T follicular helper cell (primary cell): ENCODE measurements around the gene C14orf119.
A peak's percentile ranks its signal among the peaks of the same experiment; 100 is the strongest.

Source experiments
- DNase-seq: peaks from one replicate; pipeline ENCODE4 v3.0.0-alpha.2; 2020; ENCODE audit warnings: low read depth
- total RNA-seq, 2 experiments: gene quantifications; one replicate each; lab custom pipeline; 2026; lab: John Stamatoyannopoulos, UW

The C14orf119 gene, protein sequence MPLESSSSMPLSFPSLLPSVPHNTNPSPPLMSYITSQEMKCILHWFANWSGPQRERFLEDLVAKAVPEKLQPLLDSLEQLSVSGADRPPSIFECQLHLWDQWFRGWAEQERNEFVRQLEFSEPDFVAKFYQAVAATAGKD
- total RNA-seq: 38.1 to 59.0 reads per million in 2 experiments

DNA sequence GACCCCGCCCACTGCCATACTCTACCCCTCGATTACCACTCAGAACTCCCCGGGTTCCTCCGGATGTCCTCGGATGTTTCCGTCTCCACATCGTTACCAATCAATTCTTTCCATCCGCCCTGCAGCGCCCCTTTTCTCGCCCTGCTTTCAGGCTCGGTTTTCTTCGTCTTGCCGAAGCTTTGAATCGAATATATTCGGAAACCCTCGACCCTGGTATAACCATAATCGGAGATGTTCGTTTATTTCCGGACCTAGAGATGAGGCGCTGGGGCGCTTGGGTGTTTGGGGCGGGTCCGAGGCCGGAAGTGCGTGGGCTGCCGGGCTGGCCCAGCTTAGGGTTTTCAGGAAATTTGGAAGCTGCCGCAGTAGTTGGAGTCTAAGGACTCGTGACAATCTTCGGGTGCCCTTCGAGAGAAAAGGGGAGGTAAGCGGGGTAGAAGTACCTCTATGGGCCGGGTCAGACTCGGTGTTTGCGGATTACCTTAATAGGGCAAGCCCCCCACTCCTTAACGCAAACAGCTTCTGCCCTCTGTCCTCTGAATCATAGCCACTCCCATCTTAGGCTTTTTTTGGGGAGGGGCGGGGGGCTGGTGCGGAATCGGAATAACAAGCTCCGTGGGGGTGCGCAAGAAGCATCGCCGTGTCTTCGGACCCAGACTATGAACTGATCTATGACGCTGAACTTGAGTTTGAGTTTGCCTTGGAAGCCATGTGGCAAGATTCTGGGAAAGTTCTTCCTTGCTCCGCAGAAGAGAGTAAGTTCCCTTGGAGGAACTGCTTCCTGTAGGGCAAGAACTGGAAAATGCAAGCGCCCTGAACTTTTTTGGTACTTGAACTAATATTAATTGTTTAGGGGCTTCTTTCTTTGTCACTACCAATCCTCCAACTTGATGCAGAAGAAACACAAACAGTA, at the start of gene C14orf119:
Gene C14orf119 (plus strand): TSS at position 310 of the 913 bp plus-strand sequence. CDS start 2,154 bp downstream, outside the sequence.
- DNase-seq: peak; percentile 99

DNA sequence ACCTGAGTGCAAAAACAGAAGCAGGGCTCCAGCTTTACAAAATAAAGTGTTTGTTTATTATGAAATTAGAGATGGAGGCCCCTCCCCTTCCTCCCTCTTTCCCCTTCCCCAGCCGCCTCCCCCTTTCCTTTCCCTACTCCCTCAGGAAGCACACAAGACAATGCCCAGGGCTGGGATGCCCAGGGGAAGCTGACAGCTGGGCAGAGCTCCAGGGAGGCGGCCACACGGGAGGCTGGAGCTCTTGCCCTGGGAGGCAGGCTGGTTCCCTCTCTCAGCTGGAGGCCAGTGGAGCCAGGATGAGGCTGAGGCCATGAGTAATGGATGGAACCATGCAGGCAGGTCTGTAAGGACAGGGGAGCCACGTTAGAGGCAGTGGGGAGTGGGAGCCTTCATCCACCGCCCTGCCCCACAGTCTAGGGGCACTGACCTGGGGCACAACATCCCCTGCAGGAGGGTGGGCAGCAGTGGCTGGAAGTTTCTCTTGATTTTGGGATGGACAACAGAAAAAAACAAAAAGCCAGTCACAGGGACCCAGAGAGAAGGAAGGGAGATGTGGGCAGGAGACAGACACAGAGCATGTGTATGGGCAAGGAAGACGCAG, 48.2 kb upstream of the C14orf119 start:
- no peak for DNase-seq

DNA sequence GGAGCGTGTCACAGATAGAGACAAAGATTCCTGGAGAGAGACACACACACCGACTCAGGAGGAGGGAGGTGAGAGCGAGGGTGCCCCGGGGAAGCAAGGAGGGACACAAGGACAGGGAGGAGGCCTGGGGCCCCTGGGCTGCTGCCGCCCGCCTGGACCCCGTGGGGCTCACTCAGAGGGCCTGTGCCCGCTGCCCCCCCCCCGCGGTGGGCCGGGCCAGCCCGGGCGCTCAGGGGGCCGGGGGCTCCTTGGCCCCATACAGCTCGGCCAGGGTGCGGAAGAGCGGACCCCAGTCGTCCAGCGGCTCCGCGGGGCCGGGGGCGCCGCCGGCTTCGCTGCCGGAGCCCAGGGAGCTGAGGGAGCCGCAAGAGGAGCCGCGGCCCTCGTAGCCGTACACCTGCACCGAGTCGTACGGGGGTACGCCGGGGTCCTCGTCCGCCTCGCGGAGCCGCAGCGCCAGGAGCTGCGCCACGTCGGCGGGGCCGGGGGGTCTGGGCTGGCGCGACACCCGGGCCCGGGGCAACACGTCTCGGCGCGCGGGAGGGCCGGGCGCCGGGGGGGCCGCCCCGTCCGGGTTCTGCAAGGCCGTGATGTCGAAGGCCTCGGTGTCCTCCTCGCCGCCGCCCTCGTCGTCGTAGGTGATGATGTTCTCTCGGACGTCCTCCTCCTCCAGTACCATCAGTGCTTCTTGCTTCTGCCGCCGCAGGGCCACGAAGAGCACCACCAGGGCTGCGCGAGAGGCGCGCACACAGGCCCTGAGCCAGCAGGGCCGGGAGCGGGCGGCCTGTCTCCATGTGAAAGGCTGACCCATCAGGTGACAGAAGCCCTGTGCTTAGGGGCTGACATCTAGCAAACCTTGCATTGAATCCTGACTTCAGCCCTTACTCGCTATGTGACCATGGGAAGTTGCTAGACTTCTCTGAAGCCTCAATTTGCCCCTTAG, 47.3 kb upstream of the C14orf119 start:
- no peak for DNase-seq

DNA sequence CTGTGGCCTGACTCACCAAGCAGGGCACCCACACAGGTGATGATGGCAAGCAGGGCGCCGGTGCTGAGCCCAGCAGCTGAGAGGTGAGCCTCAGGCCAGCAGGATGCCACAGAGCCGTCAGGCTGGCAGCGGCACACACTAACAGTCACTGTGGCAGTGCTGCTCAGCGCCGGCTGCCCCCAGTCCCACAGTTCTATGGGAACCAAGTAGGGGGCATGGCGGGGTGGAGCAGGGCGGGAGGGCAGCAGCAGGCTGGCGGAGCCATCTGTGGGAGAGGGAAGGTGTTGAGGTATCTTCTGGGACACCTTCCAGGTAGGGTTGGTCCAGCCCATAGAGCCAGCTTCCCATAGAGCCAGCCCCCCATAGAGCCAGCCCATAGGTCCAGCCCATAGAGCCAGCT, 46.3 kb upstream of the C14orf119 start:
- no peak for DNase-seq

DNA sequence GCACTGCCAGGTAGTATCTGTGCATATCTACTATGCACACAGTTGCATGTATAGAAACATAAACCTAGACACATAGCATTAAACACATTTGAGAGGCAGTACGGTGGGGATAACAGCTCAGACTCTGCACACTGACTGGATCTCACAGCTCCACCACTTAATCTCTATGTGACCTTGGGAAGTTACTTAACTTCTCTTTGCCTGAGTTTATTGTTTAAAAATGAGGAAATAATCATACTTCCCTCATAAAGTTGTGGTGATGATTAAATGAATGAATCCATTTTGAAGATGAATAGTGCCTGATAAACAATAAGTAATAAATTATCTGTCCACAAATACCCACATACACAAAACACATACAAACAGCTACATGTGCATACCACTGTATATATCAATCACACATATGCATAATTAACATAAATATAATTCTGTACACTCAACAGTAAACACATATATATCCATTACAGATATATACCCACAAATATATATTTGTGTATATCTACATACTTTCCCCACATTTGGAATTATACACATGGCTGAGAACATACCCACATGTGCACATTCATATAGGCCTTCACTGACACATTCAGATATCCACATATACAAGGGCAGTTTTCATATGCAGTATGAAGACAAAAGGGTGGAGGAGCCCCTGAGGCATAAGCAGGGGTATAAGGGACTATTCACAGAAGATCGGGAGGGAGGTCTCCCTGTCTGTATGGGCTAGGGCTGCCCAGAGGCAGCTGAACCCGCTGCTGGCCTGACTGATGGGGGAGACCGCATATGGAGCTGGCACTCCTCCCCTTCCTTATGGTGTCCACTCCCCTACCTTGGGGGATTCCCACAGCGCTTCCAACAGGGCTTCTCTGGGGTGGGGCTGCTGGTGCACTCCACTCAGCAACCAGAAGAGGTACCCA, 43.9 kb upstream of the C14orf119 start:
- no peak for DNase-seq

DNA sequence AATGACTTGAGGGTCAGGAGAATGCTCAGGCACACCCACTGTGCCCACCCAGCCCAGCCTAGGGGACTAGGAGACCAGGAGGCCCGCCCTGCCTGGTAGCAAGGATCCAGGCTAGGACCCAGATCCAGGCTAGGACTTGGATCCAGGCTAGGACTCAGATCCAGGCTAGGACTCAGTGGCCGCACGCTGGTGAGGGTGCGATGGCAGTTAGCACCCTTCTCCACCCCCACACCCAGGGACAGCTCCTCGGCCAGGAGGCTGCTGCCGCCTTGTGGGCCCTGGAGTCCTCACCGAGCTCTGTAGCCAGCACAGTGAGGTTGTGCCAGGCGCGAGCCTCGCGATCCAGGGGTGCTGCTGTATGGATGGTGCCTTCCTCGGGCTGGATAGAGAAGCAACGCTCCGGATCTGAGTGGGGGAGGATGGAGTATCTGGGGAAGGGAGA, 43.1 kb upstream of the C14orf119 start:
- no peak for DNase-seq

DNA sequence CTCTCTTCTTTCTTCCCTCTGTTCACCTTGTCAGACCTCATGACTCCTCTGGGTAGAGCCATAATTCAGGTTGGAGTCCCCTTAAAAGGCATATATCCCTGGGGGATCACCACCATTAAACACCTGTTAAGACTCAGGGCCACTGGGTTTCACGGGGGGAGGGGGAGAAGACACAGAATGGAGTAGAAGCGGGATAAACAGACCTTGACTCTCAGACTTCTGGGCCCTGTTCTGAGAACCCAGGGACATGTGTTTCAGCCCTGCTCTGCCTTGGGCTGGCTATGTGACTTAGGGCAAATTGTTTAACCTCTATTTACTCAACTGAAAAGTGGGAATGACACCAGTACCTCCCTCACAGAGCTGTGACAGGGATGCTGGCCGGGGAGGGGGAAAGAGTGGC, 42.6 kb upstream of the C14orf119 start:
- DNase-seq: no peak

DNA sequence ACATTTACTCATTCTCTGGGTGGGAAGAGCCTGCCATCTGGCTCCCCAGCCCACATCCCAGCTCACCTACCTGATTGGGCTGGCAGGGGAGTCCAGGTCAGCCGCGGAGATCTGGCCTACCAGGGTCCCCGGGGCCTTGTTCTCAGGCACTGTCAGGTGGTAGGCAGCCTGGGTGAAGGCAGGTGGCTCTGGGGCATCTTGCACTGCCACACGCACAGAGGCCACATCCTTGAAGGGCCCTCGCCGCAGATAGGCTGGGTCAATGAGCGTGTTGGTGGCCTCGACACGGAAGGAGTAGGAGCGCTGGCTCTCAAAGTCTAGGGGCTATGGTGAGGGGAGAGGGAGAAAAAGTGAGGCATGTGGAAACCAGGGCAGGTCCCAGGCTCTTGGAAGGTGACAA, 41.9 kb upstream of the C14orf119 start:
- no peak for DNase-seq

DNA sequence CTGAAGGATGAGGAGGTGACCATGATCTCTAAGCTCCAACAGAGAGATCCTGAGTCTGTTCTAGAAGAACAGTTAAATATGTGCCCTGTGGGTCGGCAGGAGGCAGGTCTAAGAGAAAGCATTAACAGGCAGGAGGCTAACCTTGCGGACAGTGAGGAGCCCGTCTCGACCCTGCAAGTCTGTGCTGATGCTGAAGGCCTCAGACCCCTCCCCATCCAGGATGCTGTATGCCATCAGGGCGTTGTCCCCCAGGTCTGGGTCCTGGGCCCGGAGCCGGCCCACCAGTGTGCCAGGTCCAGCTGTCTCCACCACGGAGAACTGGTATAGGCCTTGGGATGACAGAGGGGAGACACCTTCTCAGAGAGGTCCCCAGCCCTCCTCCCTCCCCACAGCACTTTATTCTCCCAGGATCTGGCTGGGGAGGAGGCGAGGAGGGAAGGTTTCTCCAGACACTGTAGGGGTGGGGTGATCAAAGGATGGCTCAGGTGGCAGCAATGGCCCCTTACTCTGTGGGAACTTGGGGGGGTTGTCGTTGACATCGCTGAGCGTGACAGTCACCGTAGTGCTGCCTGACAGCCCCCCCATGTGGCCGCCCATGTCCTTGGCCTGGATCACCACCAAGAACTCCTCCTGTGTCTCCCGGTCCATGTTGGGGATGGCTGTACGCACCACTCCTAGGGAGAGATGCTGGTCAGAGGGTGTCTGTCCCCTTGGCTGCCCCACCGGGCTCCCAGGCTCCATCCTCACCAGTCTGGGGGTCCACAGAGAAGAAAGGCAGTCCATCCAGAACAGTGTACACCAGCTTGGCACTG, 41.1 kb upstream of the C14orf119 start:
- no peak for DNase-seq

DNA sequence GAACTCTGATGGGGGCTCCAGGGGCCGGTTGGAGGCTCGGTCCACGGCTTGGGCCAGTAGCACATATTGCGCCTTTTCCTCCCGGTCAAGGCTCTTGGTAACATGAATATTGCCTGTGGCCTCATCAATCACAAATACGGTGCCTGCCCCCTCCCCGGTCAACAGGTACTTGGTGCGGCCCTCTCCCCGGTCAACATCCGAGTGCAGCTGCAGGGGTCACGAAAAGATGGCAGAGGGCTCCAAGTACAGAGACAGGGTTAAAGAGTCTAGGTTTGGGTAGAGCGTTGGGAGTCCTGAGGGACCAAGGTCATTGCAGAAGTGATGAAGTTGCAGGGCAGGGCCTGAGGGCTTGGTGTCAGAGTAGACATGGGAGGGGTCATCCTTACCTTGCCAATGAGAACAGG, 40.2 kb upstream of the C14orf119 start:
- DNase-seq: no peak

DNA sequence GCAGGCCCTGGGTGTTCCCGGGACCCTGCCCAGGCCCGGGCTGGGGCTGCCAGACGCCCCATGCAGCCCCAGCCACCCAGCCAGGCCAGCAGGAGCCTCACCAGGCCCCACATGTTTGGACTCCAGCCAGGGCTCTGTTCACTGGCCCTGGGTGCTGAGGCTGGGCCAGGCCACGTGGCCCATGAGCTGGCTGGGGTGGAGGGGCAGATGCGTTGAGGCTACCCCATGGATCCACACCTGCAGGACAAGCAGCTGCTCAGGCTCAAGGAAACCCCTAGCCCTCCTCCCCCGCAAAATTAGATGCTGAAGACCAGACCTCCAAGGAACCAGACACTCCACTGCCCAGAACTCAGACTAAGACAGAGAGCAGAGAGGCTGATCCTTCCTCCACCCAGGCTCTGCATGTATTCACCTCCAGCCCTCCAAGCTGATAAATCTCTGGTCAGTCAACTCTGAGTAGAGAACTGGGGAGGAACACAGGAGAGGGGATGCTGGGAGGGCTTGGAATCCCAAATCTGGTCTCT, 39.6 kb upstream of the C14orf119 start:
- no peak for DNase-seq

DNA sequence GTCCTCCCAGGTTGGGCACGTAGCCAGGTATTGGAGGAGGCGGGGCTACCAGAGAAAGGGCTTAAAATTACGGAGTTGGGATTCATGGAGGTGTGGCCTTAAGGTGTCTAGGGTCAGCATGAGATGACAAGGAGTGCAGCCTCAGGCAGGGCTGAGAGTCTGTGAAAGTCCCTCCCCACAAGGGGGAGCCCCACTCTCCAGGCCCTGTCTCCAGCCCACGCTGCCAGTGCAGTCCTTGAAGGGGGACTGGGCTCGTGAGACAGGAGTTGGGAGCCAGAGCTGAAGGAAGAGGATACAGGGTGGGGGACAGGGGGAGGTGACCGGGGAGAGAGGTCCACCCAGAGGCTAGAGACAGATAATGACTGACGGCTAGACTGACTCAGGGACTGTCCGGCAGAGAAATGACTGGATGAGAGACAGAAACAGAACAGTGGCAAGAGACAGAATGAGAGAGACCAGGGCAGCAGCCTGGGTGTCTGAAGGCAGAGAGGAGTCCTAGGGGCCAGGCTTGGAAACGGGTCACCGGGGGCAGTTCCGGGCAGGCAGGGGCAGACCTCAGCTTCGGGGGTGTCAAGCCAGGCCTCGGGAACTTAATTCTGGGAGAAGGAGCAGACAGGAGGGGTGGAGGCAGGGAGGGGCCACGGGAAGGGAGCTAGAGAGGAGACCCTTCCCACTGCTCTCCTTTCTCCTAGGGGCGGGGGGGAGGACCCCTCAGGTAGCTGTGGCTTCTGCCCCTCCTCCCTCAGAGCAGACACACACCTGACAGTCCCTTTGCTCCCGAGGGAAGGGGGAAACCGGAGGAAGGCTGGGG, 39.0 kb upstream of the C14orf119 start:
- DNase-seq: peak; percentile 50

DNA sequence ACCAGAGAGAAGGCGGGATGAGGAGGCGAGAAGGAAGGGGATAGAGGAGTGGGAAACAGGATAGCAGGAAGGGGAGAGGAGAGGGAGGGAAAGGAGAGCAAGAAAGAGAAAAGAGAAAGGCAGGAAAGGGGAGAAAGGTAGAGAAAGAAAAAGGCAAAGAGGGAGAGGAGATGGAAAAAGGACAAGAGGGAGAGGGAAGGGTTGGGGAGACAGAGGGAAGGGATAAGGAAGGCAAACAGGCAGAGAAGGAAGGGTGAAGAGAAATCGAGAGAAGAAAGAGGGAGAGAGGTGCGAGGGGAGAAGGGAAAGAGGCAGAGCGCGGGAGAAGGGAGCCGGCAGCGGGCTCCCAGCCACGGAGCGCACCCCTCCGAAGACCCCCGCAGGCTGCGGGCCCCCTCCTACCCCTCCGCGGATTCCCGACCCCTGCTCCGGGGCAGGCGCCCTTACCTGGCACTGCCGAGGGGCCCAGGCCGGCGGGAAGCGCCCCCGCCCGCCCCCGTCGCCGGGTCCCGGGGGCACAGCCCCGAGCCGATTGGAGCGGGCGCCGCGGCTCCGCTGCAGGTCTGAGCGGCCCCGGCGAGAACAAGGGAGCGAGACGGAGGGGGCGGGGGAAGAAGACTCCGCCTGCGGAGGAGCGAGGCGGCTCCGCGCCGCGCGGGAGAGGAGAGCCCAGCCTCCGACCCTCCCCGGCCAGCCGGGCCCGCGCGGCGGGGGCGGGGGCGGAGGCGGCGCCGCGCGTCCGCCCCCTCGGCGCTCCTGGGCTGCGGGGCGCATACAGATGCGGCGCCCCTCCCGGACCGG, 38.1 kb upstream of the C14orf119 start, which contains the start of gene CDH24:
Gene CDH24 (minus strand): TSS at position 565 of the 801 bp plus-strand sequence. CDS start 1,787 bp downstream, outside the sequence.
- DNase-seq: peak; percentile 59

DNA sequence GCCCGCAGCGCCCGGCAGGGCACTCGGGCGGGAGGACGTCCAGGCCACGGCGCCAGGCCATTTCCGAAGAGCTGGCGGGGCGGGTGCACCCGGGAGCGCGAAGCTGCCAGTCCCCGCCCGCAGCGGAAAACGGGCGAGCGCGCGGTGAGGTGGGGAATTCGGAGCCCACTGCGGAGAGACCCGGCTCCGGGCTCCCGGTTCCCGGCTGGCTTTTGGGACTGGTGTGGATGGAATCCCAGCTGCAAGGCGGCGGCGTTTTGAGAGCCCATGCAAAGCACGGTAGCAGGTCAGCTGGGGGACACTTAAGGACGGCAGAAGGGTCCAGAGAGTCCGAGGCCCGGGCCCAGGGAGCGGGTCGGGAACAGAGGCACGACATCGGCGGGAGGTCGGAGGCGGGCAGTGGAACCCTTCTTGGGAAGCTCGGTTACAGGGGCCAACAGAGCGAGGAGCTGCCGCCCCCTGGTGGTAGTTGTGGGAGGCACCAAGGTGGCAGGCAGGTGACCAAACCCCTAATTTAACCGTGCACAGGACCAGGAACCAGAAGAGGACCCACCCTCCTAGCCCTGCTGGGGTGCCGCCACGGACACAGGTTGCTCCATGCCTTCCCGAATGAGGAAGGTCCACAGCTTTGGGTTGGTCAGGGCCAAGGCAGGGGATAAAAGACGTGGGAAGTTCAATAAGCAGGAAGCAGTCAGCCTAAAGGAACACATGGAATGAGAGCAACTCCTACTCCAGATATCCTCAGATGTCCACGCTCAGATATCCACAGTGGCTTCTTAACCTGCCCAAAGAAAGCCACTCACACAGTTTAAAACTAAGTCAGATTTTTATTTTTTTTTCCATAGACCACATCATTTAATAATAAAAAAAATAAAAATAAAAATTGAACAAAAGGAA, 37.3 kb upstream of the C14orf119 start:
- peak; percentile 79 for DNase-seq

DNA sequence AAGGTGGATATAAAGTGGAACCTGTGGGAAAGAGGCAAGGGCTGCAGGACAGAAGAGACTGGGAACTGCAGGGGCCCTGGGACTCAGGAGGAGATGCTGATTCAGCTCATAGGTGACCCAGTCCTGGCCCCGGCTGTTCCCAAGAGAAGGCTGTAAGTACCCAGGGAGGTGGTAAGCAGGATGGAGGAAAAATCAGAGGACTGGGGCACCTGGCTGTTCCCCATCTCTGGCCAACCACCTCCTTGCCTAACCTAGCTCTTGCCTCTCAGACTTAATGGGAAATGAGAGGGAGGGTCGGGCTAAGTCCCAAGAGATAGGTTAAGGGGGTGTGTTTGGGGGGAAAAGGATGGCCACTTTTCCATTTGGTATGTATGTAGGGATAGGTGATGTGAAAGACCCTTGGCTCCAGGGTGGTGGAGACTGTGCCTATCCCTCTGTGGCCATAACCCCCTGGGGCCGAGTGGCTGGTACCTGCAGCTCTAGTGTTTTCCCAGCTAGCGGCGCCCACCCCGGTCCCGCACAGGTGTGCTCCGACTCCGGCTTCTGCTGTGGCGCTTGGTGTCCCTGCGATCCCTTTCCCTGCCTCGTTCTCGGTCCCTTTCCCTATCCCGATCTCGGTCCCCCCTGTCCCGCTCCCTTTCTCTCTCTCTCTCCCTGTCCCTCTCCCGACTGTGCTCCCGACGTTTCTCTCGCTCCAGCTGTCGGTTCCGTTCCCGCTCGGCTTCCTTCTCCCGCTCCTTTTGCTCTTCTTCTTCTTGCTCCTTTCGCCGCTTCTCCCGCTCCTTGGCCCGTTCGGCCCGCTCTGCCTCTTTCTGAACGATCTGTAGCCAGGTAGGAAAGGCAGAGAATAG, 36.4 kb upstream of the C14orf119 start:
- DNase-seq: no peak
